Central memory CD8-positive, alpha-beta T cell (primary cell): ENCODE measurements around the gene GAPDH.
"Not testable (repeated sequence)": the region's sequence is repeated elsewhere in the genome, so short reads cannot be mapped to it uniquely, and the experiment has no call there.

ENCODE experiments used
- ATAC-seq: fragments of 150-1000 bp; cut with Tn5 transposase; replicated peaks from 2 replicates; pipeline ENCODE4 v1.10.0; 2022; ENCODE audit warnings: mild to moderate bottlenecking, moderate FRiP score, moderate number of reproducible peaks; ENCODE audit not compliant: poor library complexity, severe bottlenecking; ENCODE audit errors: extremely low read depth
- DNase-seq, 2 donors: peaks; one replicate each; pipeline ENCODE4 v3.0.0; 2021; ENCODE audit warnings: low spot score in 2 of 2
- H3K27ac Mint-ChIP-seq: one replicate; pipeline ENCODE4 v1.8.0; 2022; ENCODE audit warnings: low read depth, mild to moderate bottlenecking, moderate library complexity, mixed read lengths
- H3K27me3 Mint-ChIP-seq: one replicate; pipeline ENCODE4 v1.8.0; 2022; ENCODE audit warnings: mixed read lengths
- H3K36me3 Mint-ChIP-seq: one replicate; pipeline ENCODE4 v1.8.0; 2022; ENCODE audit warnings: mild to moderate bottlenecking, moderate library complexity, mixed read lengths; ENCODE audit not compliant: insufficient read depth
- H3K4me1 Mint-ChIP-seq: one replicate; pipeline ENCODE4 v1.8.0; 2022; ENCODE audit warnings: mixed read lengths
- H3K4me3 Mint-ChIP-seq: one replicate; pipeline ENCODE4 v1.8.0; 2022; ENCODE audit warnings: mild to moderate bottlenecking, moderate library complexity, mixed read lengths
- H3K9me3 Mint-ChIP-seq: one replicate; pipeline ENCODE4 v1.8.0; 2022; ENCODE audit warnings: mixed read lengths

GAPDH gene

GRCh38 chr12:6551496-6552139, 17.3 kb downstream of the GAPDH start:
- Mint-ChIP-seq H3K4me1 (peaks cover 42% of the 10 kb centered on the region), H3K27me3 (no peaks in the 10 kb centered on the region), H3K36me3 (peaks cover 27% of the 10 kb centered on the region), H3K4me3 (no peak overlapping the region), H3K27ac (peak overlapping the region; percentile 55), H3K9me3 (no peaks in the 10 kb centered on the region)
- ATAC-seq (no peak), DNase-seq (no peak)

DNA sequence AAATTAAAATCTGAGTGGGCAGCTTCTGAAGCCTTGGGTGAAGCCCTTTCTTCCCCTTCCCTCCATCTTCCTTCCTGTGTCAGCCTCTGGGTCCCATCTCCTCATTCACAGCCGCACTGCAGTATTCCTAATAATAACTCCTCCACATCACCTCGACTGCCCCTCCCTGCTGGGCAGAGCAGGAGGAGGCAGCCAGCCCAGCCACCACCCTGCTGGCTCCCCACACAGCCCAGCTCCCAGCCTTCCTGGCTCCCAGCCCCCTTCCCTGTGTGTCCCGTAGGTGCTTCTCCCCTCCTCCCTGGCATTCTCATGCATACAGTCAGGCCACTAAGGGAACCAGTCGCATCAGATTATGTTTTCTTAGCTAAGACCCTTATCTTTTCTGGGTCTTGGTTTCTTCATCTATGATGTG, 17.8 kb downstream of the GAPDH start:
- DNase-seq (no peak), ATAC-seq (no peak)
- peaks cover 24% of the 10 kb centered on the region for H3K36me3 Mint-ChIP-seq
- H3K27ac Mint-ChIP-seq = no peak overlapping the region
- no peaks in the 10 kb centered on the region for H3K27me3 Mint-ChIP-seq
- no peaks in the 10 kb centered on the region for H3K9me3 Mint-ChIP-seq
- H3K4me1 Mint-ChIP-seq = peaks cover 42% of the 10 kb centered on the region
- H3K4me3 Mint-ChIP-seq = no peak overlapping the region

DNA sequence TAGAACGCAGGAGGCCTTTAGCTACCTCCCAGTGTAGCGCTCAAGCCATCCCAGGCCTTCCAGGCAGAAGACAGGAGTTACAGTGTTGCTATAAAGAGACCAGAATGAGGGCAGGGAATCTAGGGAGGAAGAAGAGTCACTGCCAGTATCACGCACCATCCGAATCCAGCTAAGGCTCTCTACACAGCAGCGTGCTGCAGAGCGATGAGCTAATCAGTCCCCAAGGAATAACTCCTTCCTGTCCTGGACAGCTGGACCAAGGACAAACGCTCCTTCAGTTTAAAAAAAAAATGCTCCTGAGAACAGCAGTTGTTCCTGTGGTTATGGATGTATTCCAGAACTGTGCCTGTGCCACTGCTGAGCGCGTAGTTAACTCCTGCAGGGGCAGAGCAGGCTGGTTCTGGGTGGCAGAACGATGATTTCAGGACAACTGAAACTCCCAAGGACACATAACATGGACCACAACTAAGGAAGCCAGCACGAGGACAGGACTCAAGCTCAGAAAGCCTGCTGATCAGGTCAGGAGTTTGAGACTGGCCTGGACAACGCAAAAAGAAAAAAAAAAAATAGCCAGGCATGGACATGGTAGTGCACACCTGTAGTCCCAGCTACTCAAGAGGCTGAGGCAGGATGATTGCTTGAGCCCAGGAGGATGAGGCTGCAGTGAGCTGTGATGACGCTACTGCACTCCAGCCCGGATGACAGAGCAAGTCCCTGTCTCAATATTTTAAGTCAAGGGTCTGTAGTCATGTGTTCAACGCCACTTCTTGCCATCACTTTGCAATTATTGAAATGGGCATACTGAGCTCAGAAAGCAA, 18.9 kb downstream of the GAPDH start:
- H3K4me1 Mint-ChIP-seq = peaks cover 42% of the 10 kb centered on the region
- H3K9me3 Mint-ChIP-seq = no peaks in the 10 kb centered on the region
- ATAC-seq = no peak
- no peaks in the 10 kb centered on the region for H3K27me3 Mint-ChIP-seq
- H3K27ac Mint-ChIP-seq = no peak overlapping the region
- H3K36me3 Mint-ChIP-seq = peaks cover 19% of the 10 kb centered on the region
- DNase-seq = no peak
- peak overlapping the region; percentile 45 for H3K4me3 Mint-ChIP-seq

DNA sequence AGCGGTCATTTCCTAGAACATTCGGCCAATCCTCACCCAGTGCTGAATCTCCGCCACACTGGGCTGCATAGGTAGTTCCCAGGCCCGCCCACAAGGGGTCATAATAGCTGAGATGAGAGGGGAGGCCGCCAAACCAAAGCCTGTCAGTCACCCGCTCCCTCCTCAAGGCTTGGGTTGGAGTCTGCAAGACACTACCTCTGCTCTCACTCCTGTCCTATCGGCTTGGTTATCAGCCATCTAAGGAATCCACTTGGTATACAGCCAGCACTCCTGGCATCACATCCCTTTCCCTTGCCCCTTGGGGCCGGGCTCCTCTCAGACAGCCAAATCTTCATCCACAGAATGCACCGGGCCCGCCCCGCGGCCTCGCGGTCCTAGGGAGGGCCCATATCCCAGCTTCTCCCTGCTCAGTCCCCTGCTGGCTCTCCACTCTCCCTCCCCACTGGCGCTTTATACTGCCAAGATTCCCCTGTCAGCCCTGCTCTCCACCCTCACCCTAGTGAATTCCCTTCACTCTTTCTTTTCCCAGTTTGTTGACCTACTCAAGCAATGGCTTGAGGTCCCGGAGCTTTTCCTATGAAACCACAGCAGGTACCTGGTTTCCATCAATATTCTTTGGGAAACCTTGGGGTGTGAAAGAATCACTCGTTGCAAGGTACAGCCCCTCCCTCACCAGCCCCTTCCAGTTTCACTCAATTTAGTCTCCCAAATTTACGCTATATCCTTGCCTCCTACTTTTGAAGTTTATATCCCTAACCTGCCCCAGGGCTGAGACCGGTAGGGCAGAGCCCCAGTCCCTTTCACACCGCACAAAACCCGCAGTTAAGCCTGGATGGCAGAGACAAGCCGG, 20.1 kb downstream of the GAPDH start:
- ATAC-seq (peak; percentile 55), DNase-seq (peak; percentile 50 to 53)
- Mint-ChIP-seq H3K27ac (peak overlapping the region; percentile 78), H3K4me3 (peak overlapping the region; percentile 81), H3K9me3 (no peaks in the 10 kb centered on the region), H3K36me3 (peaks cover 22% of the 10 kb centered on the region), H3K4me1 (peaks cover 44% of the 10 kb centered on the region), H3K27me3 (no peaks in the 10 kb centered on the region)

DNA sequence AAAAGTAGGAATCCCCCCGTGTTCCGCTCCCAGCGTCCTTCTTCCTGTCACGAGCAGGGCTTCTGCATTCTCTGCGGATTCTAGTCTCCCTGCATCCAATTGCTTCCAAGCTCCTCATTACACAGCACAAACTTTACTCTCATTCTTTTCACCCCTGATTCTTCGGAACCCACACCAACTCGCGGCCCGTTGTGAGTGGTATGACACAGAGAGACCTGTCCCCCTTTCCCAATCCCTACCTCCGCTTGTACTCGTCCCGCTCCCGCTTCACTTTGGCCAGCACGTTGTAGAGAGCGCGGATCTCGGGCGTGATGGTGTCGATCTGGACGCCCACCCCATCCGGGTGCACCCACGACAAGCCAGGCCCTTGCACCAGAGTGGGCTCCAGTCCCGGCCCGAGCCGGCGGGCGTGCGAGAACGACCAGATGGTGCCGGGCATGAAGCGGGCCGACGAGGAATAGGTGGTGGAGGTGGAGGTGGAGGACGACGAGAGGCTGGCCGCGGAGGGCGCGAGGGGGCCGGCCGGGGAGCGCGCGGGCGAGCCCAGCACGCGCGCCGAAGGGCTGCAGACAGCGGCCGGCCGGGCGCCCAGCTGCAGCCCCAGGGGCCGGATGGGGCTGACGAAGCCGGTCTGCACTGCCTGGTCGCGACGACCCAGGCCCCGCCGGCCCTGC, 20.8 kb downstream of the GAPDH start:
- no peaks in the 10 kb centered on the region for H3K9me3 Mint-ChIP-seq
- no peak for ATAC-seq
- H3K27me3 Mint-ChIP-seq = no peaks in the 10 kb centered on the region
- H3K4me1 Mint-ChIP-seq = peaks cover 47% of the 10 kb centered on the region
- H3K4me3 Mint-ChIP-seq = peak overlapping the region; percentile 81
- no peak for DNase-seq
- H3K36me3 Mint-ChIP-seq = peaks cover 26% of the 10 kb centered on the region
- H3K27ac Mint-ChIP-seq = peak overlapping the region; percentile 78

- H3K9me3 Mint-ChIP-seq, H3K27me3 Mint-ChIP-seq, ATAC-seq, DNase-seq: not testable (repeated sequence)
- peaks cover 32% of the 10 kb centered on the region for H3K36me3 Mint-ChIP-seq
- peaks cover 42% of the 10 kb centered on the region for H3K4me1 Mint-ChIP-seq
- peak overlapping the region; percentile 81 for H3K4me3 Mint-ChIP-seq
- peak overlapping the region; percentile 41 for H3K27ac Mint-ChIP-seq
Measured at GRCh38 chr12:6556496-6556817, 22.1 kb downstream of the GAPDH start.

DNA sequence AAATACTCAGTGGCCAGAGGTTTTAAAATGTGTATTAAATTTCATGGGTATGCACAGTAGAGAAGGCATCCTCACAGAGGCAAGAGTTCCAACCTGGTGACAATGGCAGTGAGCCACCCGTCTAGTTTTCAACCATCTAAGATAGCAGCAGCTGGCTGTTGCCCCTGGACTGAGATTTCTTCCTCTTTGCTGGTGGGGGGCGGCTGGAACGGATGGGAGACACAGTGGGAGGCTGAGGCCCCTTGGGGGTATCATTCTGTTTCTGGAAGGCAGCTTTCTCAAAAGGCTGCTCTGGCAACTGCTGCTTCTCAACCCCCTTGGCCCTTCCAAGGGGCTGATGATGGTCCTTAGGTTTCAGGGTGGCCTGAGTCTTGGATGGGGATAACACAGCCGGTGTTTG, 22.5 kb downstream of the GAPDH start:
- Mint-ChIP-seq H3K36me3 (peaks cover 36% of the 10 kb centered on the region), H3K4me1 (peaks cover 38% of the 10 kb centered on the region), H3K27me3 (no peaks in the 10 kb centered on the region), H3K4me3 (peak overlapping the region; percentile 81), H3K9me3 (no peaks in the 10 kb centered on the region), H3K27ac (peak overlapping the region; percentile 41)
- no peak for DNase-seq
- ATAC-seq = no peak

DNA sequence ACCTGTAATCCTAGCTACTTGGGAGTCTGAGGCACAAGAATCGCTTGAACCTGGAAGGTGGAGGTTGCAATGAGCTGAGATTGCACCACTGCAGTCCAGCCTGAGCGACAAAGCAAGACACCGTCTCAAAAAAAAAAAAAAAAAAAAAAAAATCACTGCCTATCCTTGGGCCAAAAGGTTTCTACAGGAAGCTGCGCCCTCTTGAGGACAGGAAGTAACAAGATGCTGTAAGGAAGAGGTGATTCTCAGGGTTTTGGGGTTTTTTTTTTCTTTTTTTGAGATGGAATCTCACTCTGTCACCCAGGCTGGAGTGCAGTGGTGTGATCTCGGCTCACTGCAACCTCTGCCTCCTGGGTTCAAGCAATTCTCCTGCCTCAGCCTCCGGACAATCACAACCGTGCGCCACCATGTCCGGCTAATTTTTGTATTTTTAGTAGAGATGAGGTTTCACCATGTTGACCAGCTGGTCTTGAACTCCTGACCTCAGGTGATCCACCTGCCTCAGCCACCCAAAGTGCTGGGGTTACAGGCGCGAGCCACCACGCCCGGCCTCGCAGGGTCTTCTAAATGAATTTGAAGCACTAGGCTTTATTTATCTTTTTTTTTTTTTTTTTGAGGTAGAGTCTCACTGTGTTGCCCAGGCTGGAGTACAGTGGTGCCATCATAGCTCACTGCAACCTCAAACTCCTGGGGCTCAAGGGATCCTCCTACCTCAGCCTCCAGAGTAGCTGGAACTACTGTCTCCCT, 23.9 kb downstream of the GAPDH start:
- peaks cover 31% of the 10 kb centered on the region for H3K4me1 Mint-ChIP-seq
- not testable (repeated sequence) for H3K27ac Mint-ChIP-seq, ATAC-seq

GRCh38 chr12:6559500-6559899, 25.2 kb downstream of the GAPDH start:
- ATAC-seq (no peak), DNase-seq (no peak)
- Mint-ChIP-seq H3K9me3 (no peaks in the 10 kb centered on the region), H3K27ac (peak overlapping the region; percentile 65), H3K36me3 (peaks cover 55% of the 10 kb centered on the region), H3K4me1 (peaks cover 26% of the 10 kb centered on the region), H3K4me3 (no peak overlapping the region), H3K27me3 (no peaks in the 10 kb centered on the region)

More for the DNA sequence above, 23.9 kb downstream of the GAPDH start:
- H3K36me3 Mint-ChIP-seq = peaks cover 43% of the 10 kb centered on the region
- DNase-seq, H3K27me3 Mint-ChIP-seq, H3K4me3 Mint-ChIP-seq, H3K9me3 Mint-ChIP-seq: not testable (repeated sequence)

DNA sequence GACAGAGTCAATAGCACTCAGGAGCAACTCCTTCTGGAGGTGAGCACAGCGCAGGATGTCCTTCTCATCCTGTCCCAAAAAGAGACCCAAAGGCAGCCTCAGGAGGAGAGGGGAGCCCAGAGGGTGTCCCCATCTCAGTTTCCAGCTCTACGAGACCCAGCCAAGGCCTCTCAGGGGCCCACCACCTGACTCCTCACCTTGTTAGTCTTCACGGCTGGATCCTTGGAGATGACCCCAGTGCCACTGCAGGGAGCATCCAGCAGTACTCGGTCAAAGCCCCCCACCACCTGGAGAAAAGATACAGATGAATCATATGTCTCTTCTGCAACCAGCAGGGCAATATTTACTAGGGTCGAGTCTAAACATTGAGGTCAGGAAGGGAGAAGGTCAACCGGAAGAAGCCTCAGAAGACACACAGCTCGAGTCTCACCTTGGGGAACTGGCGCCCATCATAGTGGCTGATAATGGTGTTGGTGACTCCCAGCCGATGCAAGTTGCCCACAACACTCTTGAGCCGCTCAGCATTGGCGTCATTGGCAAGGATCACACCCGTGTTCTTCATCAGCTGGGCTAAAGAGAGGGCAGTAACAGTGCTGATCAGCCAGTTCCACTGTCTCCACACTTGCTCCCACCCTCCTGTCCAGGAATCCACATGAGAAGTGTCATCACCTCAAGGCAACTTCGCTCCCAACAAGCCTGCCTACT, 26.3 kb downstream of the GAPDH start:
- DNase-seq (no peak), ATAC-seq (no peak)
- Mint-ChIP-seq H3K9me3 (no peaks in the 10 kb centered on the region), H3K4me1 (peaks cover 18% of the 10 kb centered on the region), H3K4me3 (no peak overlapping the region), H3K27me3 (no peaks in the 10 kb centered on the region), H3K36me3 (peaks cover 61% of the 10 kb centered on the region), H3K27ac (no peak overlapping the region)

DNA sequence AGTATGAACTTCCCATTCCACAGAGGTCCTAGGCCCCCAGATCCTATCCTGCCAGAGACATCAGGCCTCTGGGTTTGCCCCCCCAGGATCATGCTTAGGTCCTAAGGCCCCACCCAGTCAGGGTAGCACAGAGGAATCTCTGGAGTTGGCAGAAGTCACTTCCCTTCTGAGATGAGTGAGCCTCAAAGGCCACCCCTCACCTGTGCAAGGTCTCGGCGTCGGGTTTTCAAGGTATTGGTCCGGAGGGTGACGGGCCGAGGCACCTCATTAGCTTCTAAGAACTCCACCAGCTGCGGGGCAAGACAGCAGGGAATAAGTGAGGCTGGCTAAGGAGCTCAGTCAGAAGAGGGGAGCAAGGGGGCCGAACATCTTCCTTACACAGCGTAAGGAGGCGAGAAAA, 28.6 kb downstream of the GAPDH start:
- Mint-ChIP-seq H3K27ac (peak overlapping the region; percentile 53), H3K4me1 (peaks cover 37% of the 10 kb centered on the region), H3K36me3 (peaks cover 64% of the 10 kb centered on the region), H3K27me3 (no peaks in the 10 kb centered on the region), H3K9me3 (no peaks in the 10 kb centered on the region), H3K4me3 (no peak overlapping the region)
- DNase-seq (no peak), ATAC-seq (no peak)
